Hindlimb muscle (tissue), 1 donor: ENCODE results near the gene PRPF8. TPM values are rescaled to one million over a fixed set of nuclear protein-coding genes. Genes with fewer than 3 reads are reported as not detected.
"Not testable (repeated sequence)": the region's sequence is repeated elsewhere in the genome, so short reads cannot be mapped to it uniquely, and the experiment has no call there.

ENCODE experiments used
- DNase-seq: peaks from one replicate; pipeline ENCODE4 v3.0.0-alpha.2; 2013
- polyA plus RNA-seq: library from polyadenylated mRNA; unstranded; fragments of 120-200 nt; gene quantifications from one replicate; pipeline ENCODE4 v1.2.1, GENCODE V29; 2013; ENCODE audit not compliant: insufficient read length

Gene PRPF8
- polyA plus RNA-seq, 1 donor = 200 TPM

DNA sequence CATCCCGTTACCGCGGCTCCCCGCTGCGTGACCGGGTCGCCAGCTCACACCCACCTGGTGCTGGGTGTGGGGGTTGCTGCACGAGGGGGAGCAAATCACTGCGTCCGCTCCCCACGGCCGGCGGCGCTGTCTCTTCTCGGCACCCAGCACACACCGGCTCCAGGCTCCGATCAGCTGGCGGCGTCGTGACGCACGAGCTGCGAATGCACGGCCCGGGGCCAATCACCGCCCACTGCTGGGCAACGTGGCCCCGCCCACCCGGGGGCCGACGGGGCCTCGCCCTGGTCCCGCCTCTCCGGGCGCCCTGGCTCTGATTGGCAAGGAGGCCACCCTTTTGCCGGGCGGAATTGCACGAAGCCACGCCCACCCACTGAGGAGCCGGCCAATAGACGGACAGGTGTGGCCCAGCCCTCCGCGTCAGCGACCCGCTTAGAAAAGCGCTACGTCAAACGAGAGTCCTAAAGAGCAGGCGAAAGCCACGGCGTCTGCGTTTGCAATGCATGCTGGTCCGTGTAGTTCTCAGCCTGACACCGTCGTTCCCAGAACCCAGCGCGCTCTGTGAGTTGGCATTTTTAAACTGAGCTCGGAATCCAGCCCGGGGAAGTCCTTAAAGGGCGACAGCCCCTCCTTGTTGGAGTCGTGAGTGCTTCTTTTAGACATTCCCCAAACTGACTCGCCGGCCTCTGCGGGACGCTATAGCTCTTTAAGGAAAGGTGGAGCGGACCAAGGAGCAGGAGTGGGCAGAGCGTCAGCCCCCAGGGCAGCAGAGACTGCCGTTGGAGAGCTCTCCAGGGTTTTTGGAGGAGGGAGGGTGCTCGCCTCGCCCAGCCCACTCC lies 31.6 kb upstream of the PRPF8 start:
- peak; percentile 100 for DNase-seq

DNA sequence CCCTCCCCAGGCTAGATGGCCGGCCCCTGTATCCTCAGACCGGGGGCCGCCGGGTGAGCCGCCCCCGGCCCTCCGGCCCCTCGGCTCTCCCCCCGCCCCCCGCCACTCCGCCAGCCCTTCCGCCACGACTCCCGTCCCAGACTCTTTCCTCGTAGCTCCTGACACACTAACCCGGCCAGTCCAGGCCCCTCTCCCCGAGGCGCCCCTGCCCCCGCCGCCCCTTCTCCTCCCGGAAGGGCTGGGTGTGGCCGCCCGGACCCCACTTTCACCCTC lies 31.1 kb upstream of the PRPF8 start:
- DNase-seq = no peak

- DNase-seq = peak; percentile 89
Observed at GRCh38 chr17:1714980-1715802, 30.5 kb upstream of the PRPF8 start.

DNA sequence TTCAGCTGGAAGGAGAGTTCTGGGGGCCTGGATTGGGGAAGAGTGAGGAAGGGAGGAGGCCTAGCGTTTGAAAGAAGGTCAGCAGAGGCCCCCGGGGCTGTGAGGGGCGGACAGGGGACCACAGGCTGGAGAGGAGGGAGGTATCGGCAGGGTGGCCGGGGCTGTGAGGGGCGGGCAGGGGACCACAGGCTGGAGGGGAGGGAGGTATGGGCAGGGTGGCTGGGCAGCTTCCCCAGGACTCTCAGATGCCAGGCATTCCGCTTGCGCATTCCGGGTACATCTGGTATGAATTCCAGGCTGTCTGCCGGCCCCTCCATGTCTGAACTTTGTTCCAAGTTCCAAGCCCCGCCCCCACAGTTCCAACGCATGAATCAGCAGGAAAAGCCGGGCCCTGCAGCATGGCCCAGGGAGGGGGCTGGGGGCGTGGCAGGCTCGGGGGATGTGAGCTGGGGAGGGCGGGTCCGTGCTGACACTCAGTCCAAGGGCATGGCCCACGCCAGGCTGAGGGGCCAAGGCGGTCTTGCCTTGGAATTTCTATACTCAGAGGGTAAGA lies 29.8 kb upstream of the PRPF8 start:
- peak; percentile 94 for DNase-seq

DNA sequence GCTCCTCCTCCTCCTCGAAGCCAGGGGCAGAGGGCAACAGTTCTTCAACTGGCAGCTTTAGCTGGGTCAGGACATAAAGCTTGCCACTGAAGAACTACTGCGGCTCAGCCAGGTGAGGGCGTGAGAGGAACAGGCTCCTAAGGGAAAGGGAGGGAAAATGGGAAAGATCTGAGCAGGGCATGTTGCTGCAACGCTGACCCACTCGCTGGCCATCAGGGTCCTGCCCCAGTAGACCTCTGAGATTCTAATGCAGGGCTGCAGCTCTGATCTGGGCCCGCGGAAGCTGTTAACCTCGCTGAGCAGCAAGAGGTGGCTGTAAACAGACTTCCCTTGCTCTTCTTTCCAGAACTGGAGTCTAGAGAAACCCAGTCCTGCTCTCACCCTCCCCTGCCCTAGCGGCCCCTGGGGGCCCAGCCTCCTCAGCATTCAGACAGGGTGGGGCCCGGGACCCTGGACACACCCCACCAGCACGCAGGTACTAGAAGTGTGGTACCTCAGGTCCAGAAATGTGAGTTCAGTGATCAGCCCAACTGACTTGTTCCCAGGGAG lies 29.3 kb upstream of the PRPF8 start:
- DNase-seq = peak; percentile 36

DNA sequence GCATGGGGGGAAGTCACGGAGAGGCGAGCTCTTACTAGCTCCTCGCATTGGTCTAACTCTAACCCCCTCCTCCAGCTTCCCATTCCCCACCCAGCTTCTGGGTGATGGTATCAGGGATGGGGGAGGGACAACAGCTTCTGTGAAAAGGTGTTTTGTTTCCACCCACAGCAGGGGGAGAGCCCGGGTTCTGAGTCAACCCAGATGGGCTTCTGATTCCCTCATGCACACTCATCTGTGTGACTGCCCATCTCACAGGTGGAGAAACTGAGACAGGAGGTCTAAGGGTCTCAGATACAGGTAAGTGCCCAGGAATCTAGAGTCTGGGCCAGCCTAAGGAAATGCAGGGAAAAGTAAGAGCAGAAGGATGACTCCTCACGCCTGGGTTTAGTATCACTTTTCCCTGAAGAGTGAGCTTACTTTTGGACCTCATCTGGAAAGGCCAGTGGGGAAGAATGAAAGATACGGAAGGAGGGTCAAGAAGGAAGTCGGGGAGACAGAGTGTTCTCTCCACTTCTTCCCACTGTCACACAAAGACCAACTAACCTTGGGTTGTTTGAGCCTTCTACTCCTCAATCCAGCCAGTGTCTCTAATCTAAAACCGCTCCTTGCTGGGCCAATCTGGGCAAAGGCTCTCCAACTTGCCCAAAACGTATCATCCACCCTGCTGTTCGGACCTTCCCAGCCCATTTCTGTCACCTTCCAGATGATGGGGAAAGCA lies 28.7 kb upstream of the PRPF8 start:
- DNase-seq = no peak

DNA sequence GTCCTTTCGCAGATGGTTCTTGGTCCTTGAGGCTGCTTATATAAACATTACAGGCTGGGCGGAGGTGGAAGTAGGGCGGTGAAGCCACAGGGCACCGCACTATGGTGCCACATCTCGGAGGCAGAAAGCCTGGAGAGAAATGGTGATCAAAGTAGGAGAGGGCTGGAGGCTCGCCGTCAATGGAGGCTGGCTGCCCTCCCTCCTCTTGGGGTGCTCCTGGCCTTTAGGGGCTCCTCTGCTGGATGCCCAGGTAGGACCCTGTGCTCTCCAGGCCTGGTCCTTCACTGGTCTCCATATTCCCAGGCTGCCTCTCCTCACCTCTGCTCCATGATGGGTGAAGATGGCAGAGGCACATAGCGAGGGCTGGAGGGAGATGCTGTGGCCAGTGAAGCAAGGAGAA lies 27.6 kb upstream of the PRPF8 start:
- no peak for DNase-seq

DNA sequence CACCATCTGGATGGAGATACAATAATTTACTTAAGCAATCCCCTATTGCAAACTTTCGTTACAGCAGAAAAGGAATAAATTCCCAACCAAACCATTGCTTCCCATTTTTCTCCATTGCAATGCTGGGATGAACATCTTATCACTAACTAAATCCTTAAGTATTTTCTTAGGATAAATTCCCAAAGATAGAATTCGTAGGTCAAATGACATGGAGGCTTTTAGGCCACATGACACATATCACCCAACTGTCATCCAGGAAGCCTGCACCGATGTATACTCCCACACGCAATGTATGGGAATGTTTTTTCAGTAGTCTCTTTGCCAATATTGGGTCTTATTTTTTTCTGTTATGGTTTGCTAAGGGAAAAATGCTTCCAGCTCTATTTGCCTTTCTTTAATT lies 27.1 kb upstream of the PRPF8 start:
- no peak for DNase-seq

DNA sequence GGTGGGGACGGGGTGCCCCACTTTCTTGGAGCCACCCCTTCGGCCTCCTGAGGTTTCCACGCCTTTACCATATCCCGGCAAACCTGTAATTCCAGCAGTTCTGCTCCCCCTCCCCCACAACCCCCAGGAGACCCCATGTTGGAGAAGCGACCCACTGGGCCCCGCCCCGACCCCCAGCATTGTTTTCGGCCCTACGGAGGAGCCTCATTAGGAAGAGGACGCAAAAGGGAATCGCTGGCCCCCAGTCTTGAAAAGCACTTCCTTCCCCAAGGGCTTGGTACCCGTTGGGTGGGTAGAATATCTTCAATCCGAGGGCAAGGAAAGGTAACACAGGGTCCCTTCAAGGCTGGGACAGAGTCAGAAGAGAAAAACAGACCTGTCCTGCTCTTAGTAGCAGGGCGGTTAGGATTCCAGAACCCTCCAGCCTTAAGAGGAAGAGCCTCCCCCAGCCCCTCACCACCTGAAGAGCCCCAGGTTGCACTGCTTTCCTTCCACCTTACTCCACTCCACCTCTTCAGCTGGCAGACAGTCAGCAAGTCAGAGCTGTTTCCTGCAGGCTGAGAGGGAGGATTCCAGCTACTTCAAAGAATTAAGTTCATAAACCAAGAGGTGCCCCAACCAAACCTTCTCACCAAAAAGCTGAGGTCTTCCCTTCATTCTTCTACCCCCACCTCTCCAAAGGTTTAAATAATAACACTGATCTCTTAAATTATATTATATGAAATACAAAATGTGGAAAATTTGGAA lies 26.3 kb upstream of the PRPF8 start:
- DNase-seq = no peak

DNA sequence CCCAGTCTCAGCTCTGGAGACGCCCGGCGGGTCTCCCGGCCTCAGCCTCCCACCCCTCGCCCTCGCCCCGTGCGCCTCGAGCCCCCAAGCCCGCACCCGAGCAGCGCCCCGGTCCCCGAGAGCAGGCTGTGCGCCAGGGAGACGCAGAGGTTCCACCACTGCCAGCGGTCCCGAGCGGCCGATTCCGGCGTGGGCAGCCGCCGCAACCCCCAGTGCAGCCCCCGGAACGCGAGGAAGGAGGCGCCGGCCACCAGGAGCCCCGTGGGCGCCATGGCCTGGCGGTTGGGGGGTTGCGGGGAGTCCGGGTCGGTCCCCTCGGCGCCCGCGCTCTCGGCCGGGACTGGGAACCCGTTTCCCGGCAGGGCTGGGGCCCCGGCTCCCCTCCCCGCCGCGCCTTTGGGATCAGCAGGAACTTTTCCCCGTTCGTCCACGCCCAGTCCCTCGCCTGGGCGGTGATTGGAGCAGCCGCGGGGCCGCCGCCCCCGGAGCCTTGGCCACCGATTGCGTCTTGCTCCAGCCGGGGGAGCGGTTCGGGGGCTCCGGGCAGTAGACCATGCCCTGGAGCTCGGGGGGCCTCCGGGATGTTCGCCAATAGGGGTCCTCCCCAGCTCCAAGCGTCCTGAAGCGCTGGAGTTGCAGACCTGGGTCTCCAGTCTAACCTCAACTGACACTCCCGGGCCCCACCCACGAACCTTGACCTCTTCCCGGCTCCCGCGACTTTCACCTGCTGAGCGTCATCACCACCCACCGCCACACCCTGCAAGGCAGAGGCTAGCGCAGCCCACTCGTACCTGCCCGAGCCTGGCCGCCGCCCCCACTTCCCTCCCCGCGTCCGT lies 25.5 kb upstream of the PRPF8 start, which contains the start of gene TLCD2:
TLCD2 (minus strand) TSS at position 407 of the 836 bp plus-strand sequence; CDS start at position 272, 135 bp downstream.
- DNase-seq = peak; percentile 64

GRCh38 chr17:1709403-1709951 lies 24.8 kb upstream of the PRPF8 start:
- DNase-seq = no peak

GRCh38 chr17:1708791-1709346 lies 24.2 kb upstream of the PRPF8 start:
- DNase-seq = not testable (repeated sequence)

DNA sequence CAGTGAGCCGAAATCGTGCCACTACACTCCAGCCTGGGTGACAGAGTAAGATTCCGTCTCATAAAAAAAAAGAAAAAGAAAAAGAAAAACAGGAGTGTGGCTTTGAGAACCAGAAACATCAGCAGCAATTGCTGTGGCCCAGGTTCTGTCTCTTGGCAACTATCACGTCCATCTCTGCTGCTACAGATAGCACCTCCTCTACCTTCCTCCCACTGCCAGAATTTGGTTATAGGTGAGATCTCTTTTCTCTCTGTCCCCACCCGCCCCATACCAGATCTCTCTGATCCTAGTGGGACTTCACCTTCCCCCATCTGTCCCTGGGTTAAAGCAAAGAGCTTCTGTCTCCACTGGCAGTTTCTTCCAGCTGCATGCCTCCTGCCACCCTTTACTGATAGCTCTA lies 22.4 kb upstream of the PRPF8 start:
- no peak for DNase-seq

DNA sequence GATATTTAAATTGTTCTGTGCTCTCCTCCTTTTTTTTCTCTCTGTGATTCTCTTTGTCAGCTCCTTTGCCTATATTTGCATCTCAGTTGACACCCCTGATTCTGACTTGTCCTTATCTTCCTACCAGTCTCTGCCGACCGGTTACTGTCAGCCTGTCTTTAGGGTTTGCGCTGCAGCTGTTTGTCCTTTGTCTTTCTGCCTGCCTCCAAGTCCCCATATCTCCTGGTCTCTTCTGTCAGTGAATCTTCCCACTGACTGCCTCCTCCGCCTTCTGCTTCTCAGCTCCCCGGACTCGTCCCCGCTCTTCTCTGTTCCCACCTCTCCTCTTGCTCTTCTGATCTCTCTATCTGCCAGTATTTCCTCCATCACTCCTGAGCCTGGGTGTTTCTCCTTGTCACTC lies 20.3 kb upstream of the PRPF8 start:
- no peak for DNase-seq

GRCh38 chr17:1703063-1703462 lies 18.4 kb upstream of the PRPF8 start:
- no peak for DNase-seq

- DNase-seq = not testable (repeated sequence)
Observed at GRCh38 chr17:1699891-1700290, 15.2 kb upstream of the PRPF8 start.

DNA sequence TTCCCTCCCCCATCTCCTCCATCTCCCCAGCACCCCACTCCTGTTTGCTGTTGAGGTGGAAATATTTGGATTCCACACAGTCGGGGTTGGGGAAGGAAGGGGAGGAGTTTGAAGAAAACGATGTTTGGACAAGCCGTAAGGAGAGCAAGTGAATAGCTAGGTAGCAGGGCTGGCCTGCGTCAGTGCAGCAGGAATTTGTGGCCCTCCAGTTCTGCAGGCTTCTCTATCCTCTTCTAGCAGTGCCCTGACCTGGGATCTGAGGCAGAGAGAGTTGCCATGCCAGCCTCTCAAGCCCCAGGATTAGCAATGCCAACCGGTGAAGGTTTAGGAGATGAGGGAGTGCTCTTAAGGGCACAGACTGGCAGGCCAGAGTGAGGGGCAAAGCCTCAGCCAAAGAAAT lies 13.0 kb upstream of the PRPF8 start:
- no peak for DNase-seq

- DNase-seq = no peak
Observed at GRCh38 chr17:1695365-1695764, 10.7 kb upstream of the PRPF8 start.

DNA sequence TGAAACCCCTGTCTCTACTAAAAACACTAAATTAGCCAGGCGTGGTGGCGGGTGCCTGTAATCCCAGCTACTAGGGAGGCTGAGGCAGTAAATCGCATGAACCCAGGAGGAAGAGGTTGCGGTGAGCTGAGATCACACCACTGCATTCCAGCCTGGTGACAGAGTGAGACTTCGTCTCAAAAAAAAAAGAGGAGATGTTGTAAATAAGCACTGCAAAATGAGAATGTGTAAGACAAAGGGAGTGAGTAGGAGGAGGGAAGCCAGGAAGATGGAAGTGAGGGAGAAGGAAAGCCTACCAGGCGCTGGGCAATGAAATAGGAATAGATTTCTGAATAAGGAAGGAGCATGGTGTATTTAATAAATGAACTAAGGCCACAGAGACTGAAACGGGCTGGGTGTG lies 8.7 kb upstream of the PRPF8 start:
- DNase-seq = no peak

GRCh38 chr17:1690544-1691221 lies 6.0 kb upstream of the PRPF8 start:
- DNase-seq = no peak
